Fibroblast of skin of left biceps (primary cell): ENCODE measurements around the gene SLC22A5.
"Not testable (repeated sequence)": the region's sequence is repeated elsewhere in the genome, so short reads cannot be mapped to it uniquely, and the experiment has no call there.

ENCODE experiments used
- DNase-seq, 2 experiments: peaks; one replicate each; pipeline ENCODE4 v3.0.0-alpha.2; 2013; ENCODE audit warnings: low read depth in 2 of 2

SLC22A5 gene

GRCh38 chr5:132411304-132412013 is 41.9 kb downstream of the SLC22A5 start:
- no peak for DNase-seq

- no peak for DNase-seq
Measured at GRCh38 chr5:132413567-132413966, 44.1 kb downstream of the SLC22A5 start.

GRCh38 chr5:132414634-132415378 is 45.3 kb downstream of the SLC22A5 start:
- no peak for DNase-seq

- not testable (repeated sequence) for DNase-seq
Measured at GRCh38 chr5:132415516-132415915, 46.0 kb downstream of the SLC22A5 start.

- DNase-seq: no peak
Measured at GRCh38 chr5:132416306-132417009, 46.9 kb downstream of the SLC22A5 start.

GRCh38 chr5:132417010-132417439 is 47.5 kb downstream of the SLC22A5 start:
- DNase-seq: no peak

GRCh38 chr5:132417461-132417860 is 48.0 kb downstream of the SLC22A5 start:
- DNase-seq: no peak

- DNase-seq: no peak
Measured at GRCh38 chr5:132417889-132418485, 48.5 kb downstream of the SLC22A5 start.

- no peak for DNase-seq
Measured at GRCh38 chr5:132418881-132419280, 49.4 kb downstream of the SLC22A5 start.

- DNase-seq: peak in 1 of 2 experiments; percentile 21
Measured at GRCh38 chr5:132419502-132420468, 50.3 kb downstream of the SLC22A5 start.

GRCh38 chr5:132420706-132421272 is 51.3 kb downstream of the SLC22A5 start:
- DNase-seq: no peak

GRCh38 chr5:132421462-132421861 is 52.0 kb downstream of the SLC22A5 start:
- DNase-seq: no peak

GRCh38 chr5:132422720-132423437 is 53.4 kb downstream of the SLC22A5 start:
- DNase-seq: no peak

- no peak for DNase-seq
Measured at GRCh38 chr5:132423438-132423898, 54.0 kb downstream of the SLC22A5 start.

- no peak for DNase-seq
Measured at GRCh38 chr5:132424167-132424880, 54.8 kb downstream of the SLC22A5 start.

GRCh38 chr5:132425009-132425937 is 55.8 kb downstream of the SLC22A5 start:
- DNase-seq: peak in 1 of 2 experiments; percentile 58

GRCh38 chr5:132425975-132426524 is 56.5 kb downstream of the SLC22A5 start:
- no peak for DNase-seq
